Stimulated activated CD4-positive, alpha-beta T cell treated with anti-CD3 and anti-CD28 coated beads, Interleukin-2, amount 100 ng/mL, for 24 hours (primary cell): ENCODE measurements around the gene FBXL13.
A peak's percentile ranks its signal among the peaks of the same experiment; 100 is the strongest.

Source experiments
- DNase-seq, 2 donors: peaks; one replicate each; pipeline ENCODE4 v3.0.0-alpha.2; 2020

The FBXL13 gene

GRCh38 chr7:102890971-102891692, 183.5 kb downstream of the FBXL13 start:
- DNase-seq, result no peak

DNA sequence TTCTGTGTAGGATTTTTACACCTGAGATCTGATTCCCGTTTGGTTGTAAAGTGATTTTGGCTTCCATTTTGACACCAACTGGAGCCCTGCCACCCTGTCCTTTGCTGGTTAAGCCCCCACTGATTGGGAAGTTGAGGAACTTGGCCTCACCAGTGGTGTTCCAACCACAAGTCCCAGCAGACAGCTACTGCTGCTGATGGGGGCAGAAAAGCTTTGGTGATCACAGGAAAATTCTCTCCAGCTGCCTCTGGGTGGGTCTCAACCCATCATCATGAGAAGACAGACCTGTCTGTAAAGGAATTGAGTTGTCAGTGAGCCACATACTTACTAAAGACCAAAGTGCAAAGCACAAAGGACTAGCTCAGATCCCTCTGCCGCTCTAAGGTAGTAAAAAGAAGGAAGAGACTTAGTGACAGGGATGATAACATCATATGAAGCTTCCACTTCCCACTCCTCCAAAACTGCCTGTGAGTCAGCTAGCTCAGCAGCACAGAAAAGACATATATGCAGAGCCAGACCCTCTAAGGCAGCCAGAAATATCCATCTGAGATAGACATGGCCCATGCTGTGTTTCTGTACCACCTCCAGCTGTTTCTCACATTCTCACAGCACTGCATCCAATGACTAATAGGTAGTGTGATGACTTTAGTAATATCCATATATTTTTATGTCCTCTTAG, 184.2 kb downstream of the FBXL13 start:
- DNase-seq, result no peak

- DNase-seq, result no peak
These were observed 184.7 kb downstream of the FBXL13 start for GRCh38 chr7:102889851-102890250.

GRCh38 chr7:102888561-102889233, 185.9 kb downstream of the FBXL13 start:
- DNase-seq, result no peak

GRCh38 chr7:102883098-102883860, 191.3 kb downstream of the FBXL13 start:
- no peak for DNase-seq

DNA sequence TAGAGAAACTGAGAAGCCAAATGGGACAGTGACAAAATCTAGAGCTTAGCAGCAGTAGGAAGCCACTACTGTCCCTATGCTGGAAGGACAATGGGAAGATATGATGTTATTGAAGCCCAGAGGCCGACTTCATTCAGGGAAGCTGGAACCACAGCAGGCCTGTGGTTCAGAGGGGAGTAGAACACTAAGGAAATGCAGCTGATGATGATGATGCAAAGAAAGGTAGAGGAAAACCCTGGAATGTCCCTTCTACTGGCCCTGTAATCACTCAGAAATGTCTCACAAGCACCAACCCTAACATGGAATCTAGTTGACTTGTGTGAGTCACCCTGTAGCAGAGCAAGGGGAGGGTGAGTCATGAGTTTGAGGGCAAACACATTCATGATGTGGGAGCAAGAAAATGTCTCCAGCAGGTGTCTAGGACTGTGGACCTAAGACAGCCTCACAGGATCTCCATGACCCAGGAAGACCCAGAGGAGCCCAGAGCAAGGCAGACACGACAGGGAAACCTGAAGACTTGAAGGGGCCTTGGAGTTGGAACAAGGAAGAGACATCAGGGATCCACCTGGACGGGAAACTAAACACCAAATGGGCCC, 198.8 kb downstream of the FBXL13 start:
- peak; percentile 12 to 35 for DNase-seq

DNA sequence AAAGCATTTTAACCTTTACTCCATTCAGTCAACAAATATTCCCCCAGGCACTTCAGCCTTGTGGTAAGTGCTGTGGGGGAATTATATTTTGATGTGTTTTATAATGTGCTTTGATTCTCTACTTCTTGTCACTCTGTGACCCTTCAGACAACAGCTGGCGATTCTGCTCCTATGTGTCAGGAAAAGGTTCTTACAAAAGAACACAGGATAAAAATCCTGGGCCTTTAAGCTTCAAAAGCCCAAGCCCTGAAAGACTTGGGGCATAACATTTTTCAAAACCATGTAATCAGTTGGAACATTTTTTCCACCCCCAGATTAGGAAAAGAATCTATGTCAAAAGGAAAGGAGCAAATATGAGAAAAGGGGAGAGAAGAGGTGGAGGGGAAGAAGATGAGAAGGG, 199.6 kb downstream of the FBXL13 start:
- no peak for DNase-seq

- no peak for DNase-seq
These were observed 200.3 kb downstream of the FBXL13 start for GRCh38 chr7:102874166-102874829.

- DNase-seq, result no peak
These were observed 201.0 kb downstream of the FBXL13 start for GRCh38 chr7:102873470-102874165.

- DNase-seq, result no peak
These were observed 202.1 kb downstream of the FBXL13 start for GRCh38 chr7:102872460-102872859.

DNA sequence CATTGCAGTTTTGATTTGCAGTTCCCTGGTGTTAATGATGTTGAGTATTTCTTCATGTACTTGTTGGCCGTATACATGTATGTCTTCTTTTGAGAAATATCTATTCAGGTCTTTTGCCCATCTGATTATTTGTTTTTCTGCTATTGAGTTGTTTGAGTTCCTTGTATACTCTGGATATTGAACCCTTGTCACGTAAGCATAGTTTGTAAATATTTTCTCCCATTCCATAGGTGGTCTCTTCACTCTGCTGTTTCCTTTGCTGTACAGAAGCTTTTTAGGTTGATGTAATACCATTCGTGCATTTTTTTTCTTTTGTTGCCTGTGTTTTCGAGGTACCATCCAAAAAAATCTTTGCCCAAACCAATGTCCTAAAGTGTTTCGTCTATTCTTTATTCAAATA, 205.4 kb downstream of the FBXL13 start:
- no peak for DNase-seq

DNA sequence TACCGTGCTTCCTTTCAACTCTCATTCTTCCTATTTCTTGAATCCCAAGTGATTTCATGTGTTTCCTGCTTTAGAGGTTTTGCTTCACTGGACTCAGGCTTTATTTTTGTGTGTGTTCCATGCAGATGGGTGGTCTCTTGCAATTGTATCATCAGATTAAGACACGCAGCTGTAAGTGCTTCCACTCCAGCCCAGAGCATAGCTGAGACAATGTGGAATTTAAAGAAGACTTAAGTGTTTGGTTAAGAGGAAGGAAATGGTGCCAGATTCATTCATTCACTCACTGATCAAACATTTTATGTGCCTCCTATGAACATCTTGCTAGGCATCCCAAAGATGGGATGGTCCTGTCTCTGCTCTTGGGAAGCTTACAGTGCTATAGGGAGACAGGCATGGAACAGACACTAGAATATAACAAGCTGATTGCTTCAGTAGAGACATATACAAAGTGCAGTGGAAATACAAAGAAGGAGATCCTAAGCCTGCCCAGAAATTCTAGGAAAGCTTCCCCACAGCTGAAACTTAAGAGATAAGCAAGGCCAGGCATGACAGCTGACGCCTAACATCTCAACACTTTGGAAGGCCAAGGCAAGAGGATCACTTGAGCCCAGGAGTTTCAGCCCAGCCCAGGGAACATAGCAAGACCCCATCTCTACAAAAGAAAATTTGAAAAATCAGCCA, 207.9 kb downstream of the FBXL13 start:
- DNase-seq, result no peak

- DNase-seq, result no peak
These were observed 209.6 kb downstream of the FBXL13 start for GRCh38 chr7:102864958-102865357.

- no peak for DNase-seq
These were observed 214.2 kb downstream of the FBXL13 start for GRCh38 chr7:102860351-102860811.

- no peak for DNase-seq
These were observed 214.8 kb downstream of the FBXL13 start for GRCh38 chr7:102859799-102860125.

DNA sequence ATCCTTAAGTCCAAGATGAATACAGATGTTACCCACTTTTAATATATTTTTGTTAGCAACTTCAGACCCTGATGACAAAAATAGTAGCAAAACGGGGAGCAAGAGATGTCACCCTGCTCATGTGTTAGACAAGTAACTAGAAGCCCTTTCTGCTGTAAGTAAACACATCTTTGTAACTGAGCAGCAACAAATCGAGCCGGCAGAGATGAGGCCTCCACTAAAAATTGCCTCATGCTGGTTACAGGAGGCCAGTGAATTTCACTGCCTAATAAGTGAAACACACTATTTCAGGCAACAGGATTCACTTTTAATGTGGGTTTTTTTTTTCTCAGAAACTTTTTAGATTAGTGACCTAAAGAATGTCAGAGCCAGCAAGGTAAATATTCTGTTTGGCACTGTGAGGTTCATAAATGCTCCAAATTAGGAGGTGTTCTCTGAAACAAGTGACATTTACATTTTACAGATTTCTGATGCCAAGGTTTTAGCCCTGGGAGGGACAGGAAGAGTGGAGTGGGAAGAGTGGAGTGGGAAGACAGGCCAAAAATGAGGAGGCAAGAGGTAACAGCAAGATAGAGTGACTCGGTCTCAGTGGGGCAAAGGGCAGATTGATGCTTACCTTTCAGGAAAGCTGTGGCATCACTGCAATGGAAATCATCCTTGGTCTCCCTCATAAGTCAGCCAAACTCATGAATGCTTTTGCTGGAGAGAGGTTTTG, 215.4 kb downstream of the FBXL13 start:
- DNase-seq, result no peak

GRCh38 chr7:102856036-102856435, 218.6 kb downstream of the FBXL13 start:
- DNase-seq, result no peak

DNA sequence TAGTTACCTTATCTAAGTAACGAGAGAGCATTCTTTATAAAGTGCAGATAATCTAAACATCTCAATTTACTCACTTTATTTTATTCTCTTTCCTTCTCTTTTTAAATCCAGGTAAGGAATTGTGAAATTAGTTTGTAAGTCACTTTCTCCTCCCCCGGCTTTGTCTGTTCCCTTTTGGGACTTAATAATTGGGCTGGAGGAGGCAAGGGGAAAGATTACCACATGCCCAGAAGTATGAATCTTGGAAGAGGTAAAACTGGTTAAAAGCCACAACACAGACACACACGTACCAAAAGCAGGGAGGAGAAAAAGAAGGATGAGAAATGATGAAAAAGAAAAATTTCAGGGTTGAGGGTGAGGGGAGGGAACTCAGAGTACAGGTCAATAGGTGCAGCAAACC, 225.1 kb downstream of the FBXL13 start:
- DNase-seq, result no peak

DNA sequence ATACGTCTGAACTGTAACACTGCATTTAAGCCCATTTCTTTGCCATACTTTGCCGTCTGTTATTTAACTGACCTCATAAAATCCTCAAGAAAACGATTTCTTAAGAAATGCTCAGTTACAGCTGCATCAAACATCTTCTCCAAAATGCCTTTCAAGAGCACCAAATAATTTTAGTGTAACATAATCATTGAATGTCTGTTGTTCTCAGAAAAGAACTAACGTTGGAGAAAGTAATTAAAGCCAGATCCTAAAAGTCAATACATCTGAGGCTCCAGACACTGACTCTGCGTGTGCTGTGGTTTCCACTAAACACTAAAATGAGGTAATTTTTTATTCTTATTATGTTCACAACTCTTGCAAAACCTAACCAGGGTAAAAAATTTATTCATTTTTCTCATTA, 225.5 kb downstream of the FBXL13 start:
- no peak for DNase-seq

DNA sequence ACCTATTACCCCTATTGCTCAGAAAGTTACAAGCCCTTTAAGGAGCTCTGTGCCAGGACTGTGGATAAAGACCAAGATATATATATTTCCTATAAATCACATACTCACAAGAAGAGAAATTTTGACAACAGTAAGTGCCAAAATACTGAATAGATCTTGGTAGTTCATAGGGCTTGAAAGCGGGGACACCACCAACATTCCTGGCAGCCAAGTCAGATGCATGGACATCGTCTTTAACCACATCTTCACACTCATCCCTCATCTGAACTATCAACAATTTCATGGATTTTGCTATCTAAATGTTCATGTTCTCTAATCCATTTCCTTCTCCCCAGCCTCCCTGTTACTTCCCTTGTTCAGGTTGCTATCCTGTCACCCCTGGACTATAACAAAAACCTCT, 229.2 kb downstream of the FBXL13 start:
- no peak for DNase-seq
